GM18517 (cell line): Measurements from ENCODE around the gene LSAMP.
"Not testable (repeated sequence)": the region's sequence is repeated elsewhere in the genome, so short reads cannot be mapped to it uniquely, and the experiment has no call there.

ENCODE experiments used
- ATAC-seq: cut with Tn5 transposase; IDR thresholded peaks from one replicate; pipeline ENCODE4 v1.9.1; 2021; ENCODE audit warnings: mild to moderate bottlenecking, moderate library complexity; ENCODE audit not compliant: unreplicated experiment

LSAMP gene

GRCh38 chr3:115860766-115861165 lies 584.5 kb downstream of the LSAMP start:
- no peak for ATAC-seq

DNA sequence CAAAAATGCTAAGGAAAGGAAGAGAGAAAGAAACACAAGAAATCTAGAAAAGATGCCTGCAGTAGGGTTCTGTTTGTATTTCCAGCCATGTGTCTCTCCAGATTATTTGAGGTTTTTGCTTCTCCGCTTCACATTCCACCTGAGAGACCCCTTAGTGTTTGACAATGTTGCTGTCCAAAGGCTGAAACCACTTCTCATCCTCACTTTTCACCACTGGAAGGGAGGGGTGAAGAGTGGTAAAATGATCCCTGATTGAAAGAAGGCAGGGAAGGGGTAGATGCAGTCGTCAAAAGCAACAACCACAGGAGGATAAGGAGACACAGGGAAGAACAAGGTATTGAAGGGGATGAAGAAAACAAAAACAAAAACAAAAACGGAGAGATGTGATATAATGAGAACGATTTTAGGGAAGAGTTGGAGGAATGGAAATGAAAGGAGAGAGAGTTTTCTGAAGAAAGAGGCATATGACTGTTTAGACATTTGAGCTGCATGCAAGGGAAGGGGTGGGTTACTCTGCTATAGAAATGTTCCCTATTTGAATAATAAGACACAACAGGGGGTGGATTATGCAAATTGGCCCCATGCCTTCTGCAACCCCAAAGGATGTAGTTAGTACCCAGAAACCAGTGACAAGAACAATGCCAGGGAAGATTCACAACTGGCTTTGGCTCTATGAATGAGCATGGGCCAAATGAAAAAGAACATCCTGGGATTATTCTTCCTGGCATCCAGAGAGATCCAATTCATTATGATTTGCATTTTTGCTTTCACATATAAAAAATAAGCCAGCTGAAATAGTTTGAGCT lies 586.1 kb downstream of the LSAMP start:
- no peak for ATAC-seq

- no peak for ATAC-seq
These were observed 587.7 kb downstream of the LSAMP start for GRCh38 chr3:115857518-115858136.

DNA sequence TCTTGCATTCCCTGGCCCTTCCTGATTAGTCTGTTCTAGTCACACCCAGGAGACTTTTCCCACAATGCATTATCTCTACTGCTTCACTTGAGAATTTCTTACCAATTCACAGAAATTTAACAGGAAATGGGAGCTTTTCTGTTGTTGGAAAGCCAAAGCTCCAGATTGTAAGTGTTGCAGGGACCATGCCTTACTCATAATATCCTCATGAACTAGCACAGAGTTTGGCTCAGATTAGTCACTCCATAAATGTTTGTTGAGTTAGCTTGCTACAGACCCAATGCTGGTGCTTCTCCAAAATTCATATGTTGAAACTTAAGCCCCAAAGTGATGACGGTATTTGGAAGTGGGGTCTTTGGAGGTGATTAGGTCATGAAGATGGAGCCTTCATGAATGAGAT lies 589.4 kb downstream of the LSAMP start:
- no peak for ATAC-seq

GRCh38 chr3:115853104-115853503 lies 592.2 kb downstream of the LSAMP start:
- no peak for ATAC-seq

DNA sequence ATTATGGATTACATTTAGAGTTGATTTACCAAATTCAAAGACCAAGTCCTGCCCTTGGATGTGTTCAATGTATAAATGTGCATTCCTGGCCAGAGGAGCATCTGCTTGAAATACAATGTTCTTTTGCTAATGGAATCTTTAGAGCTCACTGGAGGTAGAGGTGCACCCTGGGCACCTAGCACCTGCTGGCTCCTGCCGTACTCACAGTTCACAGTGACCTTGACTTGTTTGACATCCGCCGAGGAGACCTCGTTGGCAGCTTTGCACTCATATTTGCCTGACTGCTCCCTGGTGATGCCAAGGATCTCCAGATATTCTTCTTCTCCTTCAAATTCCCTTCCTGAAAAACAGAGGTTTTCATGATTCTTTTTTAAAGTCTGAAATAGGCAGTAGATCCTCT lies 593.0 kb downstream of the LSAMP start:
- ATAC-seq = no peak

GRCh38 chr3:115851571-115851970 lies 593.7 kb downstream of the LSAMP start:
- no peak for ATAC-seq

DNA sequence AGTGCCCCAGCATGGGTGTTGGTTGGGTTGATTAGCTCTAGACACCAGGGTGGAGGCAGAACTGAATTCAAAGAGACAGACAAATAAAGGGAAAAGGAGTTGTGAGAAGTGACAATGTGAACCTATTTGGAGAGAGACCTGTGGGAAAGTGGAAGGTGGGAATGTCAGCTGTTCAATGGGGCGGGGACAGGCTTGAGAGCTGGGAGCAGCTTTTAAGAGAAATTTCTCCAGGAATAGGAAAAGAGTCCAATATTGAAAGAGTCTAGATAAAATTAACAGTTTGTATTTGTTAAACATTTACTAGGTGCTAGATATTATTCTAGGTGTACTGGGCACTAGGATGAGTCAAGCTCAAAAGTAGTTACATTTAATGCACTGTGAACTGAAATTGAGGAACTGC lies 596.6 kb downstream of the LSAMP start:
- no peak for ATAC-seq

DNA sequence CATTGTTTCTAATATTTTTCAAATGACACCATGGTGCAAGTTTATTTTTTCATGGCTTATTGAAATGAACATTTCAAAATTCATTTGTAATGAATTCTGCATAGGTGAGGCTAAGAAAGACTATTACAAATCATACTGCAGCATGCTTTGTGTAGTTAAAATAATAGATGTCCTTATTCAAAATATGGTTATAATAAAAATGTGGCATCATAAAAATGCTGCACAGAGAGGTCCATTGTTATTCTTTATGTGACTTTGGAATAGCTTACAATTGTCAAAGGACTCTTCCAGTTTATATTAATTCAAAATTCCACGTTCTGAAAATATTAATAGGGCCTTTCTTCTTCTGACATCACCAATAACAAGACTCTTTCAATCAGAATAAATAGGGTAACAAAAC lies 599.3 kb downstream of the LSAMP start:
- no peak for ATAC-seq

GRCh38 chr3:115844729-115845128 lies 600.6 kb downstream of the LSAMP start:
- ATAC-seq = not testable (repeated sequence)

DNA sequence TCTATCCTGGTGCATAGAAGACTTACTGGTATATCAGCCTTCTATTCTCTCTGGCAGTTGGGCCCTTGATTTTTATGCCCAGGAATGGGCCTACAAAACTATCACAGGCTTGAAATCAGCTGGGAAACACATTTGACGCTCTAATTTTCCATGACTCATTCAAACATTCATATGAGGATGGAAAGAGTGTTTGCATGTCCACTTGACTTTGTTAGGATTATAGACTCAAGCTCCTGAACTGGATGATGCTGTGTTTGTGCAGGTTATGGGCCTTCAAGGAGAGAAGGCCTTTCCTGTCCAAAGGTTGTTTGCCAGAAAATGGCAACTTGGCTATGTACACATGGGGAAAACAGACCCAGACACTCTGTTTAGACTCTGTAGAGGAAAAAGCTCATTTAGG lies 602.1 kb downstream of the LSAMP start:
- no peak for ATAC-seq

DNA sequence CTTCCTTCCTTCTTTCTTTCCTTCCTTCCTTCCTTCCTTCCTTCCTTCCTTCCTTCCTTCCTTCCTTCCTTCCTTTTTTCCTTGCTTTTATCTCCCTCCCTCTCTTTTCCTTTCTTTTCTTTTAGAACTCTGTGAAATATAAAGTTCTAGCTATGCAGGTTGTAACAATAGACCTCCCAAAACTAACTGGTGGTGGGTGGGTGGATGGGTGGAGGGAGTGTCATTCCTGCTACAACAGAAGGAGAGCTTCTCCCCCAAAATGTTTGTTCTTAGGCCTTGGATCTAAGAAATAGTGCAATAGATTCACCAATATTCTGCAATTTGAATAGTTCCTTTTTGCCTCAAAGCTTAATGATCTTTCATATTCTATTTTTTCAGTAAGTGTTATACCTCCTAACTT lies 606.0 kb downstream of the LSAMP start:
- ATAC-seq = no peak

DNA sequence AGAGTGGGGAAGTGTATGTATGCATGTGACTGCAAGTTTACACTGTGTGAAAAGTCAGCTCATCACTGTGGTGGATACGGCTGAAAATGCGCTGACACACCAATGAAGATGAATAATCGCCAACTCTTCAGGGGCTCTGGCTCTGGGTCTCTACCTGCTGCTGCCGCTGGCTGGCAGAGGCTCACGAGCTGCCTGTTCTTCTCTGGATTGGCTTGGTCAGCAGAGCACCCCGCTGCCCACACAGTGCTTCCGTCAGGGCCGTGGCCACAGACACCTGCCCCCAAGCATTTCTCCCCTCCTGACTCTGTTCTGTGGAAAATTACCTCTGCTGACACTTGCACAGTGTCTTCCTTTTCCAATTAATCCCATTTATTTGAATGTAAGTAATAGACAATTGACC lies 606.5 kb downstream of the LSAMP start:
- no peak for ATAC-seq

- ATAC-seq = no peak
These were observed 608.3 kb downstream of the LSAMP start for GRCh38 chr3:115836944-115837343.

- ATAC-seq = no peak
These were observed 609.3 kb downstream of the LSAMP start for GRCh38 chr3:115835946-115836345.

GRCh38 chr3:115834068-115834467 lies 611.2 kb downstream of the LSAMP start:
- no peak for ATAC-seq

- ATAC-seq = no peak
These were observed 612.2 kb downstream of the LSAMP start for GRCh38 chr3:115833074-115833473.

GRCh38 chr3:115832265-115832664 lies 613.0 kb downstream of the LSAMP start:
- ATAC-seq = no peak

GRCh38 chr3:115831864-115832263 lies 613.4 kb downstream of the LSAMP start:
- ATAC-seq = no peak

DNA sequence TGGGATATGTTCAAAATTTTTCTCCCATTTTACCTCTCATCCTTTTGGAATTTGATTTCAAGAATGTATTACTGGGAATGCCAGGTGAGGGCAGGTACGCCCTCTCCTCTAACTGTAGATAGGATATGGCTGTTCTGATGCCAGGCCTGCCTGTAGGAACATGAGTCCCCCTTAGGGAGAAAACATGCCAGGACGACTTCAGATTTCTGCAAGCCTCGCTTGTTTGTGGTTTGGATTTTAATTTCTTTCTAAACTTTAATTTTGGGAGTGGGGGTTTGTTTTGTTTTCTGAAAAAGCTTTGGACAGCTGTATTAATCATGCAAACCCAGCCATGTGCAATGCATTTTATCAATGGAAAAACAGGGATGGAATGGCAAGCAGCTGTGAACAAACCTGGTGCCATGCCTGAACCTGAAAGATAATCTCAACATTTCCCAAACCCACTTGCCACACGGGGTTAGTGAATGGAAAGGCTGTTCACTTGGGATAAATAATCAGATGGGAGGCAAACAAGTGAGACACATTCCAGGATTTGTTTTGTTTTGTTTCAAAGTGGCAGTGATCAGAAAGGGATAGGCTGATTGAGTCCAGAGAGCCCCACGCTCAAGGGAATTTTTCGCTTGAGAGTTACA lies 614.4 kb downstream of the LSAMP start:
- no peak for ATAC-seq

DNA sequence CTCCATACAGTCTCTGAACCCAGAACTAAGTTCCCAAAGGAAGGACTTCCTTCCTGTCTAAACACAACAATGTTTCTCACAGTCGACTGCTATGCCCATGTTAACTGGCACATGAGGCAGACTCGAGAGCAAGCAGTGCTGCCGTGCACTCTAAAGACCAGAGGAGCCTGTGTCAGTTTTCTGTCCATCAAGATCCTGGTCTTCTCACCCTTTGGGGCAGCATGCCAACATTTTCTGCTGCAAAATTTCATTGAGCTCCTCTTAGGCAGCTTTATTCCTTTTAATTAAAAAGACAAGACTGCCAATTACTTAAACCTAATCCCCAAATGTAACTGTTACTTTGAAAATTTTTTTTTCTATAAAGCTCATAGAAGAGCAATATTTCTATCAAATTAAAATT lies 616.9 kb downstream of the LSAMP start:
- no peak for ATAC-seq

DNA sequence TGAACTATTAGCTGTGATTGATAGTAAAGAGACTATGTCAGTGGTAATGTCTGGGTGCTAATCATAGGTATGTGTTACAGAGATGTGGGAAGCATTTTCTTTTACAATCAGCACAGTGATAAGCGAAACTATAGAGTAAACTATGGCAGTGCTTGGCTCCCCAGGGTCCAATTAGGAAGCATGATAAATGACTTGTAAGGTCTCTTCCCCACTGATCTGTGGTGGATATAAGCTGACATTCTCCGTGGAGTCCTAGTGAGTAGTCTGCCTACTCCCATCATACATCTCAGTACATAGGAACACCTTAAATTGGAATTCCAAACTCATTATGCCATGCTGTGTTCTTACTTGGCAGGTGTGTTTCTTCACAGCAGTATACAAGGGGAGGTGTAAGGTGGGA lies 617.8 kb downstream of the LSAMP start:
- ATAC-seq = no peak
